Adipose tissue (tissue), 3 donors: Measurements from ENCODE around the gene SPRR1A. TPM values are rescaled to one million over a fixed set of nuclear protein-coding genes. Genes with fewer than 3 reads are reported as not detected.

Experiments
- H3K27ac ChIP-seq: one replicate; pipeline ENCODE4 v1.5.1; 2013; ENCODE audit warnings: low read depth, low read length
- WGBS, 3 donors: extraction: QIAGEN DNeasy Blood & Tissue Kit; methylation state at CpG; one replicate each; pipeline ENCODE4 v1.1.7; 2013; 5-methylcytosine and 5-hydroxymethylcytosine counted together
- polyA plus RNA-seq, 3 donors: library from polyadenylated mRNA; stranded (reverse); fragments of 200-250 nt; gene quantifications; one replicate each; pipeline ENCODE4 v1.2.3, GENCODE V29; 2013
- donor health status: healthy with polysubstance abuse.
- donor health status: Bipolar disorder and iron deficiency.
- donor health status: healthy.

The SPRR1A gene
- 1 to 10 TPM in 1 of 3 donors, not detected in 2; 9.5 TPM for polyA plus RNA-seq

- 83 to 91% (median 83%) methylated on average over 3 of the region's 3 CpGs for WGBS, 3 donors
- no peak within 1 kb of the TSS for H3K27ac ChIP-seq
These were observed at the start of gene SPRR1A for GRCh38 chr1:152983743-152984142. Gene SPRR1A, plus strand, starts transcription at chr1:152984081. Its CDS starts 1,150 bp downstream, at chr1:152985231.

GRCh38 chr1:152940614-152941013 lies 43.3 kb upstream of the SPRR1A start:
- 92 to 100% (median 92%) methylated on average over 1 of the region's 1 CpG for WGBS, 3 donors
- H3K27ac ChIP-seq, result no peak overlapping the region

- WGBS, 3 donors, result 65 to 69% (median 69%) methylated on average over 8 of the region's 8 CpGs
These were observed 42.7 kb upstream of the SPRR1A start for GRCh38 chr1:152941037-152941711.

GRCh38 chr1:152942161-152942560 lies 41.7 kb upstream of the SPRR1A start:
- WGBS, 3 donors, result 66 to 89% (median 88%) methylated on average over 2 of the region's 2 CpGs
- H3K27ac ChIP-seq, result no peak overlapping the region

More at GRCh38 chr1:152941037-152941711, 42.7 kb upstream of the SPRR1A start:
- H3K27ac ChIP-seq, result no peak overlapping the region

- WGBS, 3 donors, result 53 to 77% (median 65%) methylated on average over 3 of the region's 3 CpGs
- no peak overlapping the region for H3K27ac ChIP-seq
These were observed 37.6 kb upstream of the SPRR1A start for GRCh38 chr1:152946248-152946647.

- no peak within 1 kb of the TSS for H3K27ac ChIP-seq
- WGBS, 3 donors, result 74 to 79% (median 75%) methylated on average over 4 of the region's 4 CpGs
These were observed 37.1 kb upstream of the SPRR1A start, which contains the start of gene SPRR5 for GRCh38 chr1:152946651-152947256. Gene SPRR5, plus strand, starts transcription at chr1:152947206. Its CDS starts 1,349 bp downstream, at chr1:152948555.

- 79 to 84% (median 82%) methylated on average over 5 of the region's 5 CpGs for WGBS, 3 donors
- no peak overlapping the region for H3K27ac ChIP-seq
These were observed 32.2 kb upstream of the SPRR1A start for GRCh38 chr1:152951711-152952110.

GRCh38 chr1:152953761-152954160 lies 30.1 kb upstream of the SPRR1A start:
- 51 to 77% (median 76%) methylated on average over 7 of the region's 7 CpGs for whole genome bisulfite sequencing, 3 donors
- no peak overlapping the region for H3K27ac ChIP-seq

- WGBS, 3 donors, result 71 to 80% (median 80%) methylated on average over 6 of the region's 6 CpGs
- no peak overlapping the region for H3K27ac ChIP-seq
These were observed 29.4 kb upstream of the SPRR1A start for GRCh38 chr1:152954436-152954835.

GRCh38 chr1:152957561-152957960 lies 26.3 kb upstream of the SPRR1A start:
- 87 to 92% (median 88%) methylated on average over 3 of the region's 3 CpGs for WGBS, 3 donors
- no peak overlapping the region for H3K27ac ChIP-seq

GRCh38 chr1:152959273-152959672 lies 24.6 kb upstream of the SPRR1A start:
- H3K27ac ChIP-seq, result no peak overlapping the region
- WGBS, 3 donors, result 77 to 87% (median 84%) methylated on average over 3 of the region's 3 CpGs

- no peak overlapping the region for H3K27ac ChIP-seq
- WGBS, 3 donors, result 89 to 92% (median 92%) methylated on average over 10 of the region's 10 CpGs
These were observed 24.0 kb upstream of the SPRR1A start for GRCh38 chr1:152959801-152960451.

- WGBS, 3 donors, result 43 to 71% (median 69%) methylated on average over 10 of the region's 10 CpGs
- no peak overlapping the region for H3K27ac ChIP-seq
These were observed 23.3 kb upstream of the SPRR1A start for GRCh38 chr1:152960452-152961044.

- H3K27ac ChIP-seq, result no peak overlapping the region
- 73 to 84% (median 82%) methylated on average over 7 of the region's 7 CpGs for WGBS, 3 donors
These were observed 22.5 kb upstream of the SPRR1A start for GRCh38 chr1:152961226-152961891.

- 70 to 77% (median 76%) methylated on average over 2 of the region's 2 CpGs for WGBS, 3 donors
- H3K27ac ChIP-seq, result no peak overlapping the region
These were observed 20.9 kb upstream of the SPRR1A start for GRCh38 chr1:152962876-152963415.

GRCh38 chr1:152964536-152964935 lies 19.3 kb upstream of the SPRR1A start:
- no peak overlapping the region for H3K27ac ChIP-seq
- 56 to 81% (median 64%) methylated on average over 1 of the region's 1 CpG for WGBS, 3 donors

GRCh38 chr1:152965853-152966252 lies 18.0 kb upstream of the SPRR1A start:
- H3K27ac ChIP-seq, result no peak overlapping the region
- WGBS, 3 donors, result 65 to 76% (median 69%) methylated on average over 4 of the region's 4 CpGs

- WGBS, 3 donors, result 37 to 74% (median 65%) methylated on average over 7 of the region's 7 CpGs
- H3K27ac ChIP-seq, result no peak overlapping the region
These were observed 16.7 kb upstream of the SPRR1A start for GRCh38 chr1:152967201-152967600.
